ENCODE data around the gene PAIP1. TPM values are rescaled to one million over a fixed set of nuclear protein-coding genes. Genes with fewer than 3 reads are reported as not detected.

The PAIP1 gene
- total RNA-seq, 1 donor from 2014 or later = 62.6 TPM

Other genes starting within 250 kb of the PAIP1 start
- 50.6 TPM for gene HMGCS1, start 243.7 kb downstream of the PAIP1 start, total RNA-seq
- gene CCL28, start 144.7 kb downstream of the PAIP1 start, total RNA-seq = 0.52 TPM
- 3.7 TPM for gene TMEM267, start 73.2 kb downstream of the PAIP1 start, total RNA-seq
- gene C5orf34, start 41.9 kb downstream of the PAIP1 start, total RNA-seq = 3.7 TPM
- 116 TPM for gene NNT, start 46.1 kb upstream of the PAIP1 start, total RNA-seq